ENCODE results near the gene ZNF396. TPM values are rescaled to one million over a fixed set of nuclear protein-coding genes. Genes with fewer than 3 reads are reported as not detected.

Gene ZNF396
- total and polyA plus RNA-seq, 2 donors = 1.7 to 4.3 TPM

DNA sequence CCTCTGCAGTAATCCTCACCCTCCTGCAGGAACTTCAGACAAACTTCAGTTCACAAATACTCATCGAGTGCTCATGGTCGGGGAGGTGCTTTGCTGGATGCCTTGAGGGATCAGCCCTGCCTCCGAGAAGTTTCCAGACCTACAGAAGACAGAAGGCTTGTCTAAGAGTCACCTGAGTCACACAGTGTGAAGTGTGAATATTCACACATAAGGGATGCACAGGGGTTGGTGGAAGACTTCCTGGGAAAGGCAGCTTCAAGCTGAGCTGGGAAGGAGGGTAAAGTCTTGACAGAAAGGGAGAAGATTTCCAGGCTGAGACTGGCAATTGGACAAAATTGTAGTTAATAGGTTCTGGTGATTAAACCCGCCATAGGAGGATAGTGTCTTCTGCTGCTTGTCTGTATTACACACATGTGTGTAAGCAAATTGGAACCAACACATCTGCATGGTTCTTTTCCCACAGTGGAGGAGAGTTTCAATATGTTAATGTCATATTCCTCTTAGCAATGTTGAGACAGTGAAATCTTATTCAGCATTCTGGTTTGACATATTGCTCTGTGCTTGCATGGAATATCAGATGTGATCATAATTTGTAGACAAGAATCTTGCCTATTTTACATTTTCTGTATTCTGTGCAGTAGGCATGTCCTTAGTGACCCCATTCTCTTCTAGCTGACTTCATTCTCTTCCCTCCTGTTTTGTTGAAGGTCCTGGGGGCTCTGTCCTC is 34.7 kb upstream of the ZNF396 start:
- H3K27me3 ChIP-seq (ENCODE audit: control insufficient read depth in 2 of 2, insufficient read depth in 1 of 2, low read length in 1 of 2) = no peaks in the 10 kb centered on the region
- peaks cover 11 to 30% of the 10 kb centered on the region in 2 donors for H3K4me1 ChIP-seq (ENCODE audit: control insufficient read depth in 2 of 2, insufficient read depth in 2 of 2, low read length in 2 of 2)
- no peaks in the 10 kb centered on the region for H3K36me3 ChIP-seq (ENCODE audit: control insufficient read depth in 2 of 2, insufficient read depth in 2 of 2, low read length in 1 of 2)
- no peak overlapping the region for H3K4me3 ChIP-seq (ENCODE audit: low read length in 2 of 2)
- WGBS = 97% methylated on average over 4 of the region's 4 CpGs
- H3K27ac ChIP-seq (ENCODE audit: low read depth in 1 of 2, low read length in 1 of 2) = no peak overlapping the region
- no peak for DNase-seq (ENCODE audit: low read depth in 6 of 9, low spot score in 9 of 9)
- H3K9me3 ChIP-seq (ENCODE audit: control insufficient read depth in 2 of 2, insufficient read depth in 1 of 2, low read length in 1 of 2) = no peaks in the 10 kb centered on the region

DNA sequence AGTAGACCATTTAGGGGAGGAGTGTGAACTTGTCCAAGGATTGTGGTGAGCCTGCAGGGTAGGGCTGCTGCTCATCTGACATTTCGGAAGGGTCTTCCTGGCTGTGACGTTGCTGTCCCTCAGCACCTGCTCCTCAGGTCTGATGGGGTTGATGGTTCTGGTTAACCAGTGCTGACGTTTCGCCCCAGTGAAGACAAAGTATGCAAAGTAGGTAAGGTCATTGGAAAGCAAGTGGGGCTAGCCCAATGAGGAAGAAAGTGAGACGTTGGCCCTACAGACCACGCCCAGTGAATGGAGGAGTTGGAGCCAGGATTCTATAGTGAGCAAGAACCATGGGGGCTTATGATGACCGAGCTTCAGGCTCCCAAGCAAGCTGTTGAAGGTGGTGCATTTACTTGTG is 33.4 kb upstream of the ZNF396 start:
- no peak for DNase-seq (ENCODE audit: low read depth in 6 of 9, low spot score in 9 of 9)
- no peaks in the 10 kb centered on the region for H3K36me3 ChIP-seq (ENCODE audit: control insufficient read depth in 2 of 2, insufficient read depth in 2 of 2, low read length in 1 of 2)
- no peaks in the 10 kb centered on the region for H3K9me3 ChIP-seq (ENCODE audit: control insufficient read depth in 2 of 2, insufficient read depth in 1 of 2, low read length in 1 of 2)
- peaks cover 11 to 30% of the 10 kb centered on the region in 2 donors for H3K4me1 ChIP-seq (ENCODE audit: control insufficient read depth in 2 of 2, insufficient read depth in 2 of 2, low read length in 2 of 2)
- no peaks in the 10 kb centered on the region for H3K27me3 ChIP-seq (ENCODE audit: control insufficient read depth in 2 of 2, insufficient read depth in 1 of 2, low read length in 1 of 2)
- WGBS = 92% methylated on average over 7 of the region's 7 CpGs
- H3K27ac ChIP-seq (ENCODE audit: low read depth in 1 of 2, low read length in 1 of 2) = no peak overlapping the region
- no peak overlapping the region for H3K4me3 ChIP-seq (ENCODE audit: low read length in 2 of 2)

DNA sequence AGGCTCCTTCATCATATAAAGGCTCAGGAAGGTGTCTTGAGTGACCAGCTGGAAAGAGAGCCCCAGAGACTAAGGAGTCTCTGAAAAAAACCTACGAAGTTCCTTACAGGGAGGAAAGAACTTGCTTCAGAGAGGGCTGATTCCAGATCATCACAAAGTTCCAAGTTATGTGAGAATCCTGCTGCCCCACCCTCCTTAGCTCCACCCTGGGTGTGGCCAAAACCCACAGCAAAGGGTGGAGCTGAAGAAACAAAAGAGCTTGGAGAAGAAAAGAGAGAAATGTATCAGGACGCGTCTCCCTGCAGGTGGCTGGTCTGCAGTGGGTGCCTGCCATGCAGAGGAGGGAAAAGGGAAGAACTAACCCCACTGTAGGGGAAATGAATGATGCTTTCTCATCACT is 32.8 kb upstream of the ZNF396 start:
- no peaks in the 10 kb centered on the region for H3K36me3 ChIP-seq (ENCODE audit: control insufficient read depth in 2 of 2, insufficient read depth in 2 of 2, low read length in 1 of 2)
- DNase-seq (ENCODE audit: low read depth in 6 of 9, low spot score in 9 of 9) = no peak
- H3K27ac ChIP-seq (ENCODE audit: low read depth in 1 of 2, low read length in 1 of 2) = no peak overlapping the region
- no peaks in the 10 kb centered on the region for H3K27me3 ChIP-seq (ENCODE audit: control insufficient read depth in 2 of 2, insufficient read depth in 1 of 2, low read length in 1 of 2)
- no peaks in the 10 kb centered on the region for H3K9me3 ChIP-seq (ENCODE audit: control insufficient read depth in 2 of 2, insufficient read depth in 1 of 2, low read length in 1 of 2)
- no peak overlapping the region for H3K4me3 ChIP-seq (ENCODE audit: low read length in 2 of 2)
- peaks cover 11 to 30% of the 10 kb centered on the region in 2 donors for H3K4me1 ChIP-seq (ENCODE audit: control insufficient read depth in 2 of 2, insufficient read depth in 2 of 2, low read length in 2 of 2)
- WGBS = 60% methylated on average over 3 of the region's 3 CpGs

- no peaks in the 10 kb centered on the region for H3K27me3 ChIP-seq (ENCODE audit: control insufficient read depth in 2 of 2, insufficient read depth in 1 of 2, low read length in 1 of 2)
- no peak overlapping the region for H3K27ac ChIP-seq (ENCODE audit: low read depth in 1 of 2, low read length in 1 of 2)
- no peak overlapping the region for H3K4me3 ChIP-seq (ENCODE audit: low read length in 2 of 2)
- no peaks in the 10 kb centered on the region for H3K9me3 ChIP-seq (ENCODE audit: control insufficient read depth in 2 of 2, insufficient read depth in 1 of 2, low read length in 1 of 2)
- peaks cover 11 to 30% of the 10 kb centered on the region in 2 donors for H3K4me1 ChIP-seq (ENCODE audit: control insufficient read depth in 2 of 2, insufficient read depth in 2 of 2, low read length in 2 of 2)
- no peaks in the 10 kb centered on the region for H3K36me3 ChIP-seq (ENCODE audit: control insufficient read depth in 2 of 2, insufficient read depth in 2 of 2, low read length in 1 of 2)
- no peak for DNase-seq (ENCODE audit: low read depth in 6 of 9, low spot score in 9 of 9)
- 97% methylated on average over 5 of the region's 5 CpGs for WGBS
Observed at GRCh38 chr18:35408843-35409261, 31.7 kb upstream of the ZNF396 start.

DNA sequence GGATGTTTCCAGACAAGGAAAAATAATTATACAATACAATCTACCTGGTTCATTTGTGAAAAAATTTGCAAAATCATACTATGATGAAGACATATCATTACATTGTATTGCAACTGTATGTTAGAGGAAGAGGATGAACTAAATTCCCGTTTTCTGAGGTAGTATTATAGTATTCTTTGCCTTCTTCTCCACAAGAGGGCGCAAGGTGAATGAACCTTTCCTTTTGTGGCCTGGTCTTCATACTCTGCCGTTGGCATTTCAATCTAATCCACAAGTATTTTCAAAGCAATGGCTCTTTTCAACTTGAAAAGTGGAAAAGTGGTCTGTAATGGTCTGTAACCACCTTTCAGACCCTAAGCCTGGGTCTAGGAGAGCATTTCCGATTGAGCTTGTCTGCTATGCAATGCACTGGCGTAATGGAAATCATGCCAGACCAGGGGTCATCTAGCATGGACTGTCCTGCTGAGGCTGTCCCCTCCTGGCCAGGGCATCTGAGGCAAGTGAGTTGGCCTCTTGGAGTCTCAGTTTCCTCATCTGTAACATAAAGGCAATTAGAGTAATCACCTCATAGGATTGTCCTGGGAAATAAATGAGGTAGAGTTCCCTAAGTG is 30.8 kb upstream of the ZNF396 start:
- Histone ChIP-seq H3K9me3 (ENCODE audit: control insufficient read depth in 2 of 2, insufficient read depth in 1 of 2, low read length in 1 of 2) (no peaks in the 10 kb centered on the region), H3K27ac (ENCODE audit: low read depth in 1 of 2, low read length in 1 of 2) (no peak overlapping the region), H3K27me3 (ENCODE audit: control insufficient read depth in 2 of 2, insufficient read depth in 1 of 2, low read length in 1 of 2) (no peaks in the 10 kb centered on the region), H3K4me3 (ENCODE audit: low read length in 2 of 2) (no peak overlapping the region), H3K4me1 (ENCODE audit: control insufficient read depth in 2 of 2, insufficient read depth in 2 of 2, low read length in 2 of 2) (peaks cover 8 to 27% of the 10 kb centered on the region in 2 donors), H3K36me3 (ENCODE audit: control insufficient read depth in 2 of 2, insufficient read depth in 2 of 2, low read length in 1 of 2) (no peaks in the 10 kb centered on the region)
- DNase-seq (ENCODE audit: low read depth in 6 of 9, low spot score in 9 of 9) = peak; percentile 43 to 85 (median 58)
- 41% methylated on average over 5 of the region's 5 CpGs for WGBS

GRCh38 chr18:35406666-35407065 is 29.5 kb upstream of the ZNF396 start:
- WGBS = 95% methylated on average over 6 of the region's 6 CpGs
- H3K9me3 ChIP-seq (ENCODE audit: control insufficient read depth in 2 of 2, insufficient read depth in 1 of 2, low read length in 1 of 2) = no peaks in the 10 kb centered on the region

DNA sequence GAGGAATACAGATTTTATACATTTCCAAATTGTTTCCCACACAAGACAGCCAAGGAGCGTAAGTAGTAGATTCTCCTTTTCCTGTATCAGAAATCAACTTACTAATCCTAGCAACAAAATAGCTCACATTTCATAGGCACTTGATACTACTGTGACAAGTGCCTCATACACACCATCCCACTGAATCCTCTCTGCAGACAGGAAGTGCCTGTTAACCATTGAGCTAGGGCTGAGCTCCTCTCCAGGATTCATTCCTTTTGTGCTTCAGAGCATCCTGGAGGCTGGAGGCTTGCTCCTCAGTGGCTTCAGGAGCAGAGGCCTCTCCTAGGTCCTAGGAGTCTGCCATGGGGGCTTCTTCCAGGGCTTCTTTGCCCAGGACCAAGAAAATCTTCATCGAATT is 20.8 kb upstream of the ZNF396 start:
- H3K9me3 ChIP-seq (ENCODE audit: control insufficient read depth in 2 of 2, insufficient read depth in 1 of 2, low read length in 1 of 2) = no peaks in the 10 kb centered on the region
- no peak overlapping the region for H3K27ac ChIP-seq (ENCODE audit: low read depth in 1 of 2, low read length in 1 of 2)
- H3K4me1 ChIP-seq (ENCODE audit: control insufficient read depth in 2 of 2, insufficient read depth in 2 of 2, low read length in 2 of 2) = no peaks in the 10 kb centered on the region
- no peaks in the 10 kb centered on the region for H3K27me3 ChIP-seq (ENCODE audit: control insufficient read depth in 2 of 2, insufficient read depth in 1 of 2, low read length in 1 of 2)
- no peak overlapping the region for H3K4me3 ChIP-seq (ENCODE audit: low read length in 2 of 2)
- no peaks in the 10 kb centered on the region for H3K36me3 ChIP-seq (ENCODE audit: control insufficient read depth in 2 of 2, insufficient read depth in 2 of 2, low read length in 1 of 2)
- no peak for DNase-seq (ENCODE audit: low read depth in 6 of 9, low spot score in 9 of 9)
- 94% methylated on average over 2 of the region's 2 CpGs for WGBS

More at GRCh38 chr18:35406666-35407065, 29.5 kb upstream of the ZNF396 start:
- Histone ChIP-seq H3K27me3 (ENCODE audit: control insufficient read depth in 2 of 2, insufficient read depth in 1 of 2, low read length in 1 of 2) (no peaks in the 10 kb centered on the region), H3K36me3 (ENCODE audit: control insufficient read depth in 2 of 2, insufficient read depth in 2 of 2, low read length in 1 of 2) (no peaks in the 10 kb centered on the region), H3K4me1 (ENCODE audit: control insufficient read depth in 2 of 2, insufficient read depth in 2 of 2, low read length in 2 of 2) (peaks cover 0 to 18% of the 10 kb centered on the region in 2 donors), H3K27ac (ENCODE audit: low read depth in 1 of 2, low read length in 1 of 2) (no peak overlapping the region), H3K4me3 (ENCODE audit: low read length in 2 of 2) (no peak overlapping the region)
- DNase-seq (ENCODE audit: low read depth in 6 of 9, low spot score in 9 of 9) = no peak

GRCh38 chr18:35393716-35394115 is 16.6 kb upstream of the ZNF396 start:
- no peaks in the 10 kb centered on the region for H3K4me1 ChIP-seq (ENCODE audit: control insufficient read depth in 2 of 2, insufficient read depth in 2 of 2, low read length in 2 of 2)
- no peaks in the 10 kb centered on the region for H3K27me3 ChIP-seq (ENCODE audit: control insufficient read depth in 2 of 2, insufficient read depth in 1 of 2, low read length in 1 of 2)

DNA sequence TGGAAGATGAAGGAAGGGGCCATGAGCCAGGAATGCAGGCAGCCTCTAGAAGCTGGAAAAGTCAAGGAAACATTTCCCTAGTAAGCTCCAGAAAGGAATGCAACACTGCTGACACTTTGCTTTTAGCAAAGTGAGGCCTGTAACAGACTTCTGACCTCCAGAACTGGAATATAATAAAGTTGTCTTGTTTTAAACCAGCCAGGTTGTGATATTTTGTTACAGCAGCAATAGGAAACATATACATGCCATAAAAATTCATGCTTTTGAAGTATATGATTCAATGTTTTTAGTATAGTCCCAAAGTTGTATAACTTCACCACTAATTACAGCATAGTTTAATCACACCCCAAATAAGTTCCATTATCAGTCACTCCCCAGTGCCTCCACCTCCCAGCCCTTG is 15.2 kb upstream of the ZNF396 start:
- Histone ChIP-seq H3K9me3 (ENCODE audit: control insufficient read depth in 2 of 2, insufficient read depth in 1 of 2, low read length in 1 of 2) (no peaks in the 10 kb centered on the region), H3K36me3 (ENCODE audit: control insufficient read depth in 2 of 2, insufficient read depth in 2 of 2, low read length in 1 of 2) (no peaks in the 10 kb centered on the region), H3K4me3 (ENCODE audit: low read length in 2 of 2) (no peak overlapping the region), H3K27me3 (ENCODE audit: control insufficient read depth in 2 of 2, insufficient read depth in 1 of 2, low read length in 1 of 2) (no peaks in the 10 kb centered on the region), H3K27ac (ENCODE audit: low read depth in 1 of 2, low read length in 1 of 2) (no peak overlapping the region), H3K4me1 (ENCODE audit: control insufficient read depth in 2 of 2, insufficient read depth in 2 of 2, low read length in 2 of 2) (no peaks in the 10 kb centered on the region)
- DNase-seq (ENCODE audit: low read depth in 6 of 9, low spot score in 9 of 9) = no peak

More at GRCh38 chr18:35393716-35394115, 16.6 kb upstream of the ZNF396 start:
- Histone ChIP-seq H3K9me3 (ENCODE audit: control insufficient read depth in 2 of 2, insufficient read depth in 1 of 2, low read length in 1 of 2) (no peaks in the 10 kb centered on the region), H3K27ac (ENCODE audit: low read depth in 1 of 2, low read length in 1 of 2) (no peak overlapping the region), H3K36me3 (ENCODE audit: control insufficient read depth in 2 of 2, insufficient read depth in 2 of 2, low read length in 1 of 2) (no peaks in the 10 kb centered on the region), H3K4me3 (ENCODE audit: low read length in 2 of 2) (no peak overlapping the region)
- DNase-seq (ENCODE audit: low read depth in 6 of 9, low spot score in 9 of 9) = no peak
